IMR-90 (cell line): ENCODE data around the gene PDE11A. TPM values are rescaled to one million over a fixed set of nuclear protein-coding genes. Genes with fewer than 3 reads are reported as not detected.

ENCODE experiments used
- ATAC-seq: fragments of 200-7000 bp; cut with Tn5 transposase; 2 replicates; pipeline ENCODE4 v1.9.1; 2020; ENCODE audit warnings: low read depth, mild to moderate bottlenecking, moderate library complexity
- BruUV-seq: library from RNA; stranded (reverse); fragments of 400-500 nt; replicated peaks from 2 replicates; lab custom pipeline; 2021; lab: Mats Ljungman, UMichigan
- CTCF ChIA-PET: fragments of 300-600 bp; formaldehyde crosslinking; extraction: SDS; loops from one replicate; lab custom pipeline; 2021; ENCODE audit warnings: antibody characterized with exemption; lab: Yijun Ruan, JAX
- POLR2A ChIA-PET: fragments of 300-600 bp; sonication (Branson Sonifier 250); formaldehyde crosslinking; loops from one replicate; lab custom pipeline; 2022; ENCODE audit warnings: antibody characterized with exemption; ENCODE audit not compliant: unreplicated experiment; lab: Charles Lee
- DNase-seq: peaks from one replicate; pipeline ENCODE4 v3.0.0; 2013
- H2AFZ ChIP-seq: replicated peaks from 2 replicates; pipeline ENCODE3; 2013; ENCODE audit warnings: low read length, mild to moderate bottlenecking; ENCODE audit not compliant: poor library complexity
- H2AK5ac ChIP-seq: 2 replicates; pipeline ENCODE4 v1.6.1; 2013; ENCODE audit warnings: low read depth, low read length, inconsistent platforms
- H2AK9ac ChIP-seq: replicated peaks from 2 replicates; pipeline ENCODE3; 2013; ENCODE audit warnings: mild to moderate bottlenecking, low read depth, low read length, moderate library complexity; ENCODE audit not compliant: poor library complexity
- H2BK120ac ChIP-seq: 2 replicates; pipeline ENCODE4 v1.6.1; 2013; ENCODE audit warnings: low read depth, low read length, inconsistent platforms
- H2BK15ac ChIP-seq: 3 replicates; pipeline ENCODE4 v1.6.1; 2013; ENCODE audit warnings: low read depth, low read length, inconsistent platforms
- H2BK20ac ChIP-seq: 2 replicates; pipeline ENCODE4 v1.6.1; 2013; ENCODE audit warnings: low read depth, mild to moderate bottlenecking, inconsistent platforms, low read length, moderate library complexity
- H2BK5ac ChIP-seq: 2 replicates; pipeline ENCODE4 v1.6.1; 2013; ENCODE audit warnings: mild to moderate bottlenecking, low read depth, low read length, inconsistent platforms; ENCODE audit not compliant: poor library complexity, severe bottlenecking
- H3K14ac ChIP-seq: replicated peaks from 2 replicates; pipeline ENCODE4 v1.6.1; 2013; ENCODE audit warnings: low read depth, low read length, inconsistent platforms
- H3K18ac ChIP-seq: 2 replicates; pipeline ENCODE4 v1.6.1; 2013; ENCODE audit warnings: low read depth, low read length, control low read depth
- H3K23ac ChIP-seq: 2 replicates; pipeline ENCODE4 v1.6.1; 2013; ENCODE audit warnings: low read depth, low read length, inconsistent platforms
- H3K27ac ChIP-seq: 2 replicates; pipeline ENCODE4 v1.5.1; 2013; ENCODE audit warnings: mild to moderate bottlenecking, control low read depth, low read length; ENCODE audit not compliant: insufficient read depth
- H3K27me3 ChIP-seq: 2 replicates; pipeline ENCODE4 v1.6.1; 2013; ENCODE audit warnings: low read length; ENCODE audit not compliant: control insufficient read depth, insufficient read depth
- H3K36me3 ChIP-seq: 2 replicates; pipeline ENCODE4 v1.6.1; 2013; ENCODE audit warnings: low read length, mixed read lengths; ENCODE audit not compliant: control insufficient read depth, insufficient read depth
- H3K4ac ChIP-seq: 2 replicates; pipeline ENCODE4 v1.6.1; 2013; ENCODE audit warnings: low read depth, low read length, inconsistent platforms
- H3K4me1 ChIP-seq: 2 replicates; pipeline ENCODE4 v1.6.1; 2013; ENCODE audit warnings: low read length, mixed read lengths; ENCODE audit not compliant: control insufficient read depth, insufficient read depth
- H3K4me2 ChIP-seq: 2 replicates; pipeline ENCODE4 v1.6.1; 2013; ENCODE audit warnings: low read depth, mild to moderate bottlenecking, control low read depth, low read length, moderate library complexity
- H3K4me3 ChIP-seq: 2 replicates; pipeline ENCODE4 v1.5.1; 2013; ENCODE audit warnings: low read depth, mild to moderate bottlenecking, control low read depth, low read length, moderate library complexity; ENCODE audit not compliant: insufficient read depth
- H3K56ac ChIP-seq: 2 replicates; pipeline ENCODE4 v1.6.1; 2013; ENCODE audit warnings: low read length, inconsistent platforms; ENCODE audit not compliant: insufficient read depth; ENCODE audit errors: extremely low read depth
- H3K79me1 ChIP-seq, 2 experiments: 2 replicates each; pipeline ENCODE4 v1.6.1; 2013; ENCODE audit warnings: low read length in 2 of 2, inconsistent platforms in 1 of 2, low read depth in 1 of 2
- H3K9ac ChIP-seq: 2 replicates; pipeline ENCODE4 v1.6.1; 2013; ENCODE audit warnings: low read depth, low read length, control low read depth
- H3K9me1 ChIP-seq: 2 replicates; pipeline ENCODE4 v1.6.1; 2013; ENCODE audit warnings: low read length, inconsistent platforms; ENCODE audit not compliant: insufficient read depth
- H3K9me3 ChIP-seq: 2 replicates; pipeline ENCODE4 v1.6.1; 2013; ENCODE audit warnings: low read length; ENCODE audit not compliant: control insufficient read depth, insufficient read depth
- H4K20me1 ChIP-seq: 2 replicates; pipeline ENCODE4 v1.6.1; 2013; ENCODE audit warnings: low read length, inconsistent platforms; ENCODE audit not compliant: insufficient read depth
- H4K5ac ChIP-seq: 2 replicates; pipeline ENCODE4 v1.6.1; 2013; ENCODE audit warnings: mild to moderate bottlenecking, low read depth, low read length, control low read depth
- H4K8ac ChIP-seq, 2 experiments: 2 replicates each; pipeline ENCODE4 v1.6.1; 2013; ENCODE audit warnings: low read depth in 2 of 2, low read length in 2 of 2, control low read depth in 1 of 2, inconsistent platforms in 1 of 2
- H4K91ac ChIP-seq: 2 replicates; pipeline ENCODE4 v1.6.1; 2013; ENCODE audit warnings: low read depth, low read length, inconsistent platforms; ENCODE audit not compliant: insufficient read depth
- RCOR1 ChIP-seq: IDR thresholded peaks from 2 replicates; pipeline ENCODE4 v1.6.1; 2012; ENCODE audit warnings: mild to moderate bottlenecking, low read length, improper control_type of control experiment; ENCODE audit not compliant: insufficient replicate concordance
- WGBS, 2 experiments: methylation state at CpG; one replicate each; pipeline versions ENCODE4 v1.1.5 to v1.1.7; 2013; ENCODE audit warnings: missing lambda C conversion rate in 2 of 2; ENCODE audit not compliant: insufficient read length in 1 of 2; ENCODE audit errors: extremely low coverage in 2 of 2; 5-methylcytosine and 5-hydroxymethylcytosine counted together
- dilution Hi-C: fragments of 300-500 bp; cut with HindIII; formaldehyde crosslinking; loops from one replicate; pipeline ENCODE4 v1.14.3; 2018; ENCODE audit warnings: low sequenced_read_pairs; ENCODE audit not compliant: unreplicated experiment
- in situ Hi-C: fragments of 300-500 bp; cut with MboI; formaldehyde crosslinking; loops from 3 replicates; pipeline ENCODE4 v1.14.3; 2019; ENCODE audit warnings: low sequenced_read_pairs, inconsistent platforms, mixed read lengths
- intact Hi-C: fragments of 100-400 bp; cut with micrococcal nuclease; formaldehyde crosslinking; loops from 2 replicates; pipeline ENCODE4 v1.10.0; 2022
- polyA plus RNA-seq, 3 experiments: library from polyadenylated mRNA; depleted of rRNA; stranded (reverse); fragments of >200 nt; gene quantifications; 2 replicates each; pipeline ENCODE4 v1.2.3, GENCODE V29; 2012; ENCODE audit warnings: low replicate concordance in 1 of 3
- total RNA-seq: library from RNA; depleted of rRNA; stranded (reverse); fragments of >200 nt; gene quantifications from 2 replicates; pipeline ENCODE4 v1.2.3, GENCODE V29; 2012
- TF ChIP-seq, protein P1 (sequence below): conservative IDR thresholded peaks from 2 replicates; pipeline ENCODE4 v1.5.1; 2012; ENCODE audit warnings: mild to moderate bottlenecking, low read depth, low read length, improper control_type of control experiment

The PDE11A gene
- total and polyA plus RNA-seq, 2 of the 4 experiments (the other 2 are of a cell fraction) = 0.21 to 0.72 TPM

DNA sequence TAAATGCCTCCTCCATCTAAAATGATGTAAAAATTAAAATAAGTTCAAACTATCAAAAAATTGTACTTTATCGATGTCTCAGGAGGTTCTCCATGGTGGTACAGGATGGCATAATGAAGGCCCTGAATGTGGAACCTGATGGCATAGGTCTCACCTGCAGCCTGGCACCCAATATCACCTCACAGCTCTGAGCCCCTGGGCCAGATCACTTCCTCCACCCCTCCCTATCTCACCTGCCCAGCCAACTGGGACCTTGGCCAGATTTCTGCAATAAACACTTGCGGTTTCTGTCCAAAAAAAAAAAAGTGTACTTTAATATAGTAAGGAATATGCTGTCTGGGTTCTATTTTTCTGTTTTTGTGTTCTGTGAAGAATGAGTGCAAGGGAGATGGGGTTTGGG lies 33.0 kb upstream of the PDE11A start:
- no peak overlapping the region for H3K27ac ChIP-seq
- no peak overlapping the region for H2AFZ ChIP-seq
- no peak overlapping the region for H3K4ac ChIP-seq
- no peak overlapping the region for H3K4me3 ChIP-seq
- no peaks in the 10 kb centered on the region for H3K36me3 ChIP-seq
- H3K18ac ChIP-seq = no peak overlapping the region
- dilution Hi-C loops (no loop called here), intact Hi-C loops (no loop called here), in situ Hi-C loops (no loop called here)
- no TSS peak for BruUV-seq
- H3K4me1 ChIP-seq = no peaks in the 10 kb centered on the region
- no peaks in the 10 kb centered on the region for H4K20me1 ChIP-seq
- no peak overlapping the region for H2AK5ac ChIP-seq
- H3K79me1 ChIP-seq = no peaks in the 10 kb centered on the region
- no peak overlapping the region for H3K23ac ChIP-seq
- no peak overlapping the region for H2BK15ac ChIP-seq
- H4K8ac ChIP-seq = no peak overlapping the region
- H2BK120ac ChIP-seq = no peak overlapping the region
- H2BK20ac ChIP-seq = no peak overlapping the region
- no peak for ATAC-seq
- no peak overlapping the region for H3K4me2 ChIP-seq
- H2AK9ac ChIP-seq = no peak overlapping the region
- H3K9ac ChIP-seq = no peak overlapping the region
- no peak overlapping the region for H3K14ac ChIP-seq
- no peak overlapping the region for H2BK5ac ChIP-seq
- H4K91ac ChIP-seq = no peak overlapping the region
- no peaks in the 10 kb centered on the region for H3K9me3 ChIP-seq
- no CpG with 5 or more reads among the region's 2 CpGs for WGBS, 2 experiments
- ChIA-PET POLR2A (no interaction called here), CTCF (no interaction called here)
- H3K56ac ChIP-seq = no peak overlapping the region
- TF ChIP-seq, protein P1, sequence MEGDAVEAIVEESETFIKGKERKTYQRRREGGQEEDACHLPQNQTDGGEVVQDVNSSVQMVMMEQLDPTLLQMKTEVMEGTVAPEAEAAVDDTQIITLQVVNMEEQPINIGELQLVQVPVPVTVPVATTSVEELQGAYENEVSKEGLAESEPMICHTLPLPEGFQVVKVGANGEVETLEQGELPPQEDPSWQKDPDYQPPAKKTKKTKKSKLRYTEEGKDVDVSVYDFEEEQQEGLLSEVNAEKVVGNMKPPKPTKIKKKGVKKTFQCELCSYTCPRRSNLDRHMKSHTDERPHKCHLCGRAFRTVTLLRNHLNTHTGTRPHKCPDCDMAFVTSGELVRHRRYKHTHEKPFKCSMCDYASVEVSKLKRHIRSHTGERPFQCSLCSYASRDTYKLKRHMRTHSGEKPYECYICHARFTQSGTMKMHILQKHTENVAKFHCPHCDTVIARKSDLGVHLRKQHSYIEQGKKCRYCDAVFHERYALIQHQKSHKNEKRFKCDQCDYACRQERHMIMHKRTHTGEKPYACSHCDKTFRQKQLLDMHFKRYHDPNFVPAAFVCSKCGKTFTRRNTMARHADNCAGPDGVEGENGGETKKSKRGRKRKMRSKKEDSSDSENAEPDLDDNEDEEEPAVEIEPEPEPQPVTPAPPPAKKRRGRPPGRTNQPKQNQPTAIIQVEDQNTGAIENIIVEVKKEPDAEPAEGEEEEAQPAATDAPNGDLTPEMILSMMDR = no peak
- no peak for TF ChIP-seq RCOR1
- H3K27me3 ChIP-seq = no peaks in the 10 kb centered on the region
- H4K5ac ChIP-seq = no peak overlapping the region
- H3K9me1 ChIP-seq = no peaks in the 10 kb centered on the region
- DNase-seq = no peak
